GM19438 (cell line): ENCODE measurements around the gene ANKRD9.

ENCODE experiments used
- ATAC-seq: cut with Tn5 transposase; IDR thresholded peaks from one replicate; pipeline ENCODE4 v1.9.1; 2021; ENCODE audit warnings: low read depth; ENCODE audit not compliant: unreplicated experiment

The ANKRD9 gene

DNA sequence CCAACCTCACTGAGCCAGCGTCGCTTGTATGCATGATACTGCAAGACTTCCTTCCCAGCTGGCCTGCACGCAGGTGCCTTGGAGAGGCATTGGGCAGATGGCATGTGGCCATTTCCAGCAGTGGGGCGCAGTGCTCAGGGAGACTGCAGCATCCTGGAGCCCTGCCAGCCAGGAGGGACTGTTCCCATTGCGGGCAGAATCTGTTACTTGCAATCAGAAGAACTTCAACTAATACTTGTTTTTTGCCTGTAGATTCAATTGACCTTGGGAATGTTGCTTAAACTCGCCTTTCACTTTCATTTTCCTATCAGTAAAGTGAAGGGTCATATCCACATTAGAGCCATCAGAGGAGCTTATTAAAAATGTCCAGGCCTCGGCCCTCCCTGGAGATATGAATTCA lies 29.8 kb downstream of the ANKRD9 start:
- no peak for ATAC-seq

DNA sequence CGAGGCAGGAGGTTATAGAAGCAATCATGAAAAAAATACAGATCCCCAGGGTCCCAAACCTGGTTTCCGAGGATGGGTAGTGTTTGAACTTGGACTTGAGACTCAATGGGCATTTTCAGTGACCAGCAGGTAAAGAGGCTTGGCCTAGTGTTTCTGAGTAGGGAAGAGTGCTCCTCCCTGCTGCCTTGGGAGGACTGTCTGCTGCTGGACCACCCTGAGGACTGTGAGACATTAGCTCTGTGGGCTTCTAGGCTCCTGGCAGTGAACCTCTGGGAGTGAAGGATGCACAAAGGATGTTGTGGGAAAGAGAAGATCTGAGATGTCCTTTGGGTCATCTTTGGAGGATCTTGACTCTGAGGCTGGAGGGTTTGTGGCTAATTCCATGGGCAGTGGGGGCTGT lies 30.5 kb downstream of the ANKRD9 start:
- no peak for ATAC-seq

DNA sequence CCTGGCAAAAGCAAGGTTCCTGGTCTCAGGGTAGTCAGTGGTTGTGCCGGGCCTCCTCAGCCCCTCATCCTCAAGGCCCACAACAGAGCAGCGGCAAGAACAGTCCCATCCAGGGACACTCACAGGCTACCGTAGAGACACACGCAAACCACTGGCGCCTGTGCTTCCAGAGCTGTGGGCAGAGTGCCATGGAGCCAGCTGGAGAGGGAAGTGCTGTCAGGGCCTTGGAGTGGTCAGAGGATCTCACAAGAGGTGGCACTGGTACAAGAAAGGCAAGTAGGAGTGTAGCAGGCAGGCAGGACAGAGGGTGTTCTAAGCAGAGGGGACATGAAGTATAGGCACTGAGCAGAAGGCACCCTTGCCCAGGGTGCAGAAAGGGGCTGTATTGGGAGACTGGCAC lies 34.6 kb downstream of the ANKRD9 start:
- ATAC-seq, result no peak

DNA sequence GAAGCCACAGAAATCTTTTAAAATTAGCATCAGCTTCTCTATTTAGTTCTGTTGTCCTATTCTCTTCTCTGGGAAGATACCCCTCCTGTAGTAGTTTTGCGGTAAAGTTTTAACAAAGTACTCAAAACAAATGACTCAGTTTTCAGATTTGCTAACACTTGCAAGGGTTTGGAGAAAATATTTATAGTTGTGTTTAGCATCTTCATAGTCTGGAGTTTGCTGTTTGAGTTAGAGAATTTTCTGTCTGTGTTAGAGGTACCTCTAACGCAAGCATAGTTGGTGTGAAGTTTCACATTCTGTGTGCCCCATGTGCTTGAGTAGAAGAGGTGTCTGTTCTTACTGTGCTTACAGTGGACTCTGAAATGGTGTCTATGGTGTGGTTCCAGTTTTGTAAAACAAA lies 36.0 kb downstream of the ANKRD9 start:
- no peak for ATAC-seq

DNA sequence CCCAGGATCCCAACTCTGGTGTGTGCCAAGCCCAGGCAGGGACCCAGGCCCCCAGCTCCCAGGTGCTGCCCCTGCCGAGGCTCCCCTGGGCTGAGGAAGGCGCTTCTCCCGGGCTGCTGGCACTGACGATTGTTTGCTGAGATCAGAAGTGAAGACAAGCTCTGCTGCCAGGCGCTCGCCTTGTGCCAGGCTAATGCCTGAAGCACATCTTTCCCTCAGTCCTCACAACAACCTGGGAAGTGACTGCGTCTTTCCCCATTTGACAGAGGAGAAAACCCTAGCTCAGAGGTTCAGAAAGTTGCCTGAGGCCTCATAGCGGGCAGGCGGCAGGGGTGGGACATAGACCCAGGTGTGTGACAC lies 36.8 kb downstream of the ANKRD9 start:
- no peak for ATAC-seq

DNA sequence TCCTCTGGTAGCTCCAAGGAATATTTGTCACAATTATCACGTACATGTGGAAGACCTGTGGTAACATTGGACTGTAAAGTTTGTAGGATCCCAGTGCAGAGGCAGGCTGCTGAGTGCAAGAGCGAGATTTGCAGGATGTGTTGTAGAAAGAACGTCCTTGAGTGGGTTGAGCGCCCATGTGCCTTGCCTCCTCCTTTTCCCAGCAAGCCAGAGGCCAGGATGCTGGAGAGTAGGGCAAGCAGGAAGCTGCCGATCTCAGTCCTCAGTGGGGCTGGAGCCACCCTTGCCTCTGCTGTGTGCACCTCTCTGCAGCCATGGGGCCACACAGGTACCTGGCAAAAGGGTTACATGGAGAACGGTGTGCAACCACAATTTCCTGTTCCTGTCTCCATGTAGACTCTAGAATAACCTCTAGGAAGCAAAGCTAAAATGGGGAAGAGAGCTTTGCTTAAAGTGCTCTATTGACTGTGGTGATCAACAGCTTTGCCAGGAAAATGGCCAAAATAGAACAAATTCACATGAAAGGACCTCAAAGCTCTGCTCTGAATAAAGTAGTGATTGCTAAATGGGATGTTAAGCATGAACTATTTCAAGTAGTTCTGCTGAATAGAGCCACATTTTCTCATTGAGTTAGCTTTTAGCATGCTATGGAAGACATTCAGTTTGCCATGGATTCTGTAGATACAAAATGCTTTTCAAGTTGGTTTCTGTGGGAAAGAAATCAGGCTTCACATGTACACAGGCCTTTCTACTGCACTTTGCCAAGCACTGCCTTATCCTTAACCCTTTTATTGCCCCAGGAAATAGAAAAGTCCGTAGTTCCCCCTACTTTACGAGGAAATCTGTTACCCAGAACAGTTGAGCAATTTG lies 37.4 kb downstream of the ANKRD9 start:
- no peak for ATAC-seq

DNA sequence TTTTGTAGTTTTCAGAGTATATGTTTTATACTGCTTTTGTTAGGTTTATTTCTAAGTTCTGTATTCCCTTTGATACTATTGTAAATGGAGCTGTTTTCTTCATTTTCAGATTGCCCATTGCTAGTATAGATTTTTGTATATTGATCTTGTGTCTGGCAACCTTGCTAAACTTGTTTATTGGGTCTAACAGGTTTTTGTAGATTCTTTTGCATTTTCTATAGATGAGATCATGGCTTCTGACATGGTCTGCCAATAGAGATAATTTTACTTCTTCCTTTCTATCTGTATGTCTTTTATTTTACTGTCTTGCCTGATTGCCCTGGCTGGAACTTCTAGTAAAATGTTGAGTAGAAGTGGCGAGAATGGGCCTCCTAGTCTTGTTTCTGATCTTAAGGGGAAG lies 40.3 kb downstream of the ANKRD9 start:
- ATAC-seq, result no peak

DNA sequence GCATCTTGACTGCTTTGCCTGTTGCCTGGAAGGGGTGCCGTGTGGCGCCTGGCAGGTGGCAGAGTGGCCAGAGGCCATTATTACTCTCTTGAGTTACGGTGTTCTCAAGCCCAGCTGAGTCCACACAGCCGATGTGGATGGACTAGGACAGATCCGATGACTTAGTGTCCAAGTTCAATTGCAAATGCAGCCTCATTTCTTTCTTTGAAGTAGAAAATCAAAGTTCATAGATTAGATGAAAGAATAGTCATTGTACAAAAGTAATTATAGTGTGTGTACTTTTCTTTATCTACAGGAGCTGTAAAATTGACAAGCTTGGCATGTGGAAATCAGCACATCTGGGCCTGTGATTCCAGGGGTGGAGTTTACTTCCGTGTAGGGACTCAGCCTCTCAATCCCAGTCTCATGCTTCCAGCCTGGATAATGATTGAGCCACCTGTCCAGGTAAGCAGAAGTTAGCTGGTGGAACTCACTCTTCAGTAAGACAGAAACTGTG lies 44.7 kb downstream of the ANKRD9 start:
- no peak for ATAC-seq

DNA sequence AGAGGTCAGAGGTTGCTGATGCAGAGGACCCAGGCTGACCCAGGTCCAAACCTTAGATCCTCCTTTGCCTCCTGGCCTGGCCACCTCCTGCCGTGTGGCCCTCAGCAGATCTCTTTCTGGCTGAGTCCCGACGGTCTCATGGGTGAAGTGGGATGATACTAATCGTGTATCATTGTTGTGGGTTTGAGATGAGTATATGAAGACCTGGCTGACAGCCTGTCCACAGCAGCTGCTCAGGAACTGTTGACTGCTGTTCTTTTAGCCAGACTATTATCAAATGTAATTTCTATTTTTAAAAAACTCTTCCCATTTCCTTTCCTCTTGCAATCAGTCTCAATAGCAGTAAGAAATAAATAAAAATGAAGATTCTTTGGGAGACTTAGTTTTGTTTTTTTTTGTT lies 45.6 kb downstream of the ANKRD9 start:
- no peak for ATAC-seq

DNA sequence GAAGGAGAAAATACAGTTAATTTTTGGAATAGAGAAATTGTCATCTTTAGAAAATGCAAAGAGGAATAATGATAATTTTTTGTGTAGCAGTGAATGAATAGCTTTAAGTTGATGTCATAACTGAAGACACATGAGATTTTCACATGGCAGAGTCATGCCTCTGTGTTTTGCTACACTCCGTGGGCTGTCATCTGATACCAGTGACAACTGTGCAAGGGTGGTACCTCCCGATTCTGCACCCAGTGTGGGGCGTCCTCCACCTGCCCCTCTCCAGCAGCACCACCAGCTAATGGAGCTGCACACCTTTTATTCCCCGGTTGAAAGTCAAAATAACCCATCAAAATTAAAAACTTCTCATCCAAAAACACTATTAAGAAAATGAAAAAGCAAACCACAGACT lies 47.2 kb downstream of the ANKRD9 start:
- ATAC-seq, result no peak

DNA sequence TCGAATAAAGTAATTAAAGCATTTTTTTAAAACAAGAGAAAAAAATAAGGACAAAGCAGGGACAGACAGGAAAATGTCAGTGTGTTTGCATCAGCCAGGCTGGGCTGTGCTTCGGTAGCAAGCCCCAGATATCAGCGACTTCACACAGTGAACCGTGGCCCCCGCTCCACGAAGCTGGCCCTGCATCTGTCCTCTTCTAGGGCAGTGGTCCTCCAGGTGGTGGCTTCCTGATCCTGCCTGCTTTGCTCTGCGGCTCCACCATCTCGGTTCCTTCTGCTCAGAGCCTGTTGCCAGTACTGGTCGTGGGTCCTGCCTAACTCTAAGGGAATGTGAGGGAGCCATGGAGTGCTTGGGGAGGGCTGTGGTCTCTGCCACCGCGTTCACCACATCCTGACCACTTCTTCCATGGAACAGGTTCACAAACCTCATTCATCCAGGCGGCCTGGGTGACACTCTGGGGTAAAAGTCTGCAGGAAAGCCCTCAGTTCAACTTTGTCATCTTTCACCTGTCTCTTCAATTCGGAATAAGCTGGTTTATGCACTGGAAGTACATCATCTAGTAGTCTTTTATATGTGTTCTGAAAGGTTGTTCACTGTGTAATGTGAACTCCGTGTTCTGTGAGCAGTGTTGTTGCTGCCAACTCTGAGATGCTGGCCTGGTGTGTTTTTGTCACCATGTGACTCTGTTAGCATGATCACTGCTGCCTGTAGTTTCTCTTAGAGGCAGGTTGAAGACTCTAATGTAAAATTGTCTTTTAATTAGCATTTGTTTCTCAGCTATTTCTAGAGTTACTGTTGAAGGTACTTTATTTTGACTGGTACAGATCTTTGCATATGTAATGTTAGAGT lies 47.9 kb downstream of the ANKRD9 start:
- ATAC-seq, result no peak

DNA sequence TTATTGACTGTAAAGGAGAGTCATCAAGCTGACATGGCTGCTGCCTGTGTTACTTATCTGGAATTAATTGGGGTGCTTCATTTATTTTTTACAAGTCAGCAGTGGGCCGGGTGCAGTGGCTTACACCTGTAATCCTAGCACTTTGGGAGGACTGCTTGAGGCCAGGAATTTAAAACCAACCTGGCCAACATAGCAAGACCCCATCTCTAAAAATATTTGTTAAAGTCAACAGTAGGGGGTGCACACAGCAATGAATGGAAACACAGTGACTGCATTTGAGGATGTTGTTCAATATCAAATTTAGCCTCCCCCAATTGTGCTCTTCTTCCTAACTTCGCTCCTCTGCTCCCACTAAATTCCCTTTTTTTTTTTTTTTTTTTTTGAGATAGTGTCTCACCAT lies 52.1 kb downstream of the ANKRD9 start:
- no peak for ATAC-seq

DNA sequence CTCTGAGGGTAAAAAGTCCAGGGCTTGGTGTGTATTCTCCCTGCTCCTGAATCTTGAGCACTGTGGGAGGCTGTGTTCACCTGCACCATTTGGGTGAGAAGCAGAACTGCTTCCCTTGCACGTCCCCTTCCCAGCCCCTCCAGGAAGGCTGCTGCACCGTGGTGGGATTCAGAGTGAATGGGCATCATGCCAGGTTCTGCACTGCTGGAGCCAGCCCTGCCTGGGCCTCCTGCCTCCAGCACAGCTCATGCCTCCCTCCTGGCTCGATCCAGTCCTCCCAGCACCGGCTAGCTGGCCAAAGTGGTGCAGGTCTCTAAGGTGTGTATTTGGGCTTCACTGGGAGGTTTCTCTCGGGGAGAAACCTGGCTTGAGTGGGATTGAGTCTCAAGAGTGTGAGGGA lies 54.9 kb downstream of the ANKRD9 start:
- no peak for ATAC-seq

DNA sequence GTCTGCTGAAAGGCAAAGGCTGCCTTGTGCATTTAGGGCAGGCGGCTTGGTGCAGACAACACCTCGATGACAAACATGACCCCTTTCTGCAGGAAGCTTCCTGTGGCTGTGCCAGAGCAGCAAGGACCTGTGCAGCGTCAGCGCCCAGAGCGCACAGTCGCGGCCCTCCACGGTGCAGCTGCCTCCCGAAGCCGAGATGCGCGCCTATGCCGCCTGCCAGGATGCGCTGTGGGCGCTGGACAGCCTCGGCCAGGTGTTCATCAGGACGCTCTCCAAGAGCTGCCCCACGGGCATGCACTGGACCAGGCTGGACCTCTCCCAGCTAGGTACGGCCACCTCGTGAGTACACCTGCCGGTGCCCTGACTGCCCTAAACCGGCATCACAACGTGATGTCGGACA lies 57.3 kb downstream of the ANKRD9 start:
- no peak for ATAC-seq
